Measurements from ENCODE around the gene KRT35.

DNA sequence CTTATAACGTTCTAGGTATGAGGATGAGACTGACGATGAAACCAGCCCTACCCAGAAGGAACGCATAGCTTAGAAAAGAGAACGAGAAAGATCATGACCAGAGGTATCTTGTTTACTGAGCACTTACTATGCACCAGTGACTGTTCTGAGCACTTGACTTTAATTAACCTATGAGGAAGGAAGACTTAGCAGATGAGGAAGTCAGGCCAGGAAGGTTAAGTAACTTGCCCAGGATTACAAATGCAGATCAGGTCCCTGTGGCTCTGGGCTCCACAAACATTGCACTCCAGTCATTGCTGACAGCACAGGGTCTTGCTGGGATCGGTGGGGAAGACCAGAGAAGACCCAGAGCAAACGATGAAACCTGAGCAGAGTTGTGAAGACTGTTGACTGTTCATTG, 17.3 kb upstream of the KRT35 start:
- TF ChIP-seq, protein P1, sequence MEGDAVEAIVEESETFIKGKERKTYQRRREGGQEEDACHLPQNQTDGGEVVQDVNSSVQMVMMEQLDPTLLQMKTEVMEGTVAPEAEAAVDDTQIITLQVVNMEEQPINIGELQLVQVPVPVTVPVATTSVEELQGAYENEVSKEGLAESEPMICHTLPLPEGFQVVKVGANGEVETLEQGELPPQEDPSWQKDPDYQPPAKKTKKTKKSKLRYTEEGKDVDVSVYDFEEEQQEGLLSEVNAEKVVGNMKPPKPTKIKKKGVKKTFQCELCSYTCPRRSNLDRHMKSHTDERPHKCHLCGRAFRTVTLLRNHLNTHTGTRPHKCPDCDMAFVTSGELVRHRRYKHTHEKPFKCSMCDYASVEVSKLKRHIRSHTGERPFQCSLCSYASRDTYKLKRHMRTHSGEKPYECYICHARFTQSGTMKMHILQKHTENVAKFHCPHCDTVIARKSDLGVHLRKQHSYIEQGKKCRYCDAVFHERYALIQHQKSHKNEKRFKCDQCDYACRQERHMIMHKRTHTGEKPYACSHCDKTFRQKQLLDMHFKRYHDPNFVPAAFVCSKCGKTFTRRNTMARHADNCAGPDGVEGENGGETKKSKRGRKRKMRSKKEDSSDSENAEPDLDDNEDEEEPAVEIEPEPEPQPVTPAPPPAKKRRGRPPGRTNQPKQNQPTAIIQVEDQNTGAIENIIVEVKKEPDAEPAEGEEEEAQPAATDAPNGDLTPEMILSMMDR (IDR thresholded peaks at IDR 0.05), result no peak
- TF ChIP-seq POLR2A (IDR thresholded peaks at IDR 0.05) (no peak), EP300 (IDR thresholded peaks at IDR 0.05) (no peak)

Data from stomach (tissue), 4 donors.